PC-9 (cell line): ENCODE results near the gene SH3RF1. TPM values are rescaled to one million over a fixed set of nuclear protein-coding genes. Genes with fewer than 3 reads are reported as not detected.

Experiments
- BruUV-seq: library from RNA; stranded (reverse); fragments of 400-500 nt; replicated peaks from 2 replicates; lab custom pipeline; 2021; lab: Mats Ljungman, UMichigan
- CTCF ChIA-PET: fragments of 300-600 bp; sonication (Branson Sonifier 250); formaldehyde crosslinking; loops from one replicate; lab custom pipeline; 2022; ENCODE audit warnings: antibody characterized with exemption; lab: Charles Lee
- POLR2A ChIA-PET: fragments of 300-600 bp; sonication (Branson Sonifier 250); formaldehyde crosslinking; loops from one replicate; lab custom pipeline; 2022; ENCODE audit warnings: antibody characterized with exemption; ENCODE audit not compliant: unreplicated experiment; lab: Charles Lee
- DNase-seq, 2 experiments: peaks; one replicate each; pipeline versions ENCODE4 v3.0.0 to v3.0.0-alpha.2; 2015 to 2022; ENCODE audit warnings: mixed read lengths in 1 of 2
- H2AFZ ChIP-seq: fragments of 200-600 bp; sonication (generic); 2 replicates; pipeline ENCODE4 v1.8.1; 2017; ENCODE audit warnings: antibody characterized with exemption
- H3F3A ChIP-seq: fragments of 200-600 bp; sonication (generic); 2 replicates; pipeline ENCODE4 v1.8.1; 2017; ENCODE audit warnings: antibody characterized with exemption, mild to moderate bottlenecking, low read depth; ENCODE audit not compliant: insufficient read depth
- H3K27ac ChIP-seq: fragments of 200-600 bp; sonication (generic); 2 replicates; pipeline ENCODE4 v1.6.1; 2016; ENCODE audit warnings: mixed run types
- H3K27me3 ChIP-seq: fragments of 200-600 bp; sonication (generic); 2 replicates; pipeline ENCODE4 v1.6.1; 2016; ENCODE audit warnings: low read depth, mixed run types; ENCODE audit not compliant: insufficient read depth
- H3K36me3 ChIP-seq: fragments of 200-600 bp; sonication (generic); 2 replicates; pipeline ENCODE4 v1.6.1; 2016; ENCODE audit warnings: low read depth, mixed run types
- H3K4me1 ChIP-seq: fragments of 200-600 bp; sonication (generic); replicated peaks from 2 replicates; pipeline ENCODE4 v1.6.1; 2016; ENCODE audit warnings: mixed run types; ENCODE audit not compliant: insufficient read depth
- H3K4me2 ChIP-seq: fragments of 200-600 bp; sonication (generic); 2 replicates; pipeline ENCODE4 v1.6.1; 2017; ENCODE audit warnings: mixed run types
- H3K4me3 ChIP-seq: fragments of 200-600 bp; sonication (generic); 2 replicates; pipeline ENCODE4 v1.6.1; 2016; ENCODE audit warnings: mixed run types
- H3K79me2 ChIP-seq: fragments of 200-600 bp; sonication (generic); 2 replicates; pipeline ENCODE4 v1.6.1; 2017; ENCODE audit warnings: low read depth, mixed run types
- H3K9me2 ChIP-seq: fragments of 200-600 bp; sonication (generic); 2 replicates; pipeline ENCODE4 v1.8.1; 2017; ENCODE audit warnings: mild to moderate bottlenecking; ENCODE audit not compliant: insufficient read depth
- H3K9me3 ChIP-seq: fragments of 200-600 bp; sonication (generic); 2 replicates; pipeline ENCODE4 v1.8.1; 2016; ENCODE audit warnings: low read depth; ENCODE audit not compliant: insufficient read depth
- H4K20me1 ChIP-seq: fragments of 200-600 bp; sonication (generic); 2 replicates; pipeline ENCODE4 v1.8.1; 2017; ENCODE audit not compliant: insufficient read depth
- CTCF ChIP-seq: fragments of 200-600 bp; sonication (generic); conservative IDR thresholded peaks from 2 replicates; pipeline ENCODE4 v1.6.1; 2017; ENCODE audit warnings: mixed run types, antibody characterized with exemption, mild to moderate bottlenecking, moderate library complexity
- EZH2 ChIP-seq: fragments of 200-600 bp; sonication (generic); IDR thresholded peaks from 2 replicates; pipeline ENCODE4 v1.8.0; 2017; ENCODE audit warnings: antibody characterized with exemption, low read depth
- intact Hi-C: fragments of 100-400 bp; cut with micrococcal nuclease; formaldehyde crosslinking; loops from one replicate; pipeline ENCODE4 v1.10.0; 2022; ENCODE audit not compliant: unreplicated experiment
- total RNA-seq: library from RNA; stranded (reverse); gene quantifications from 2 replicates; pipeline ENCODE4 v1.2.3, GENCODE V29; 2021

The SH3RF1 gene
- total RNA-seq, 1 experiment from 2014 or later: 26.4 TPM

- no TSS peak for BruUV-seq
Observed at GRCh38 chr4:169071747-169072146, 199.0 kb downstream of the SH3RF1 start.

GRCh38 chr4:169070895-169071218, 199.9 kb downstream of the SH3RF1 start:
- ChIA-PET CTCF (interaction anchor here (1.2 kb wide), 1 partner anchor 60 kb away, joined by 4 read pairs; the partner anchor contains the start of gene CBR4), POLR2A (interaction anchor here (0.7 to 1.4 kb wide), 2 partner anchors 61 to 182 kb away, joined by 3 to 27 read pairs; partner anchors contain the start of gene CBR4)
- H3K4me1 ChIP-seq: peaks cover 47% of the 10 kb centered on the region
- intact Hi-C loops: loop anchor here (1.0 to 10.0 kb wide), 9 partner anchors 33 to 586 kb away; partner anchors contain the start of genes CBR4 and DDX60L
- peak; percentile 65 to 85 for DNase-seq
- peak overlapping the region; percentile 97 for H3K27ac ChIP-seq
- no peaks in the 10 kb centered on the region for H3K27me3 ChIP-seq
- no TSS peak for BruUV-seq
- H3K36me3 ChIP-seq: no peaks in the 10 kb centered on the region
- no peaks in the 10 kb centered on the region for H3K9me3 ChIP-seq
- H2AFZ ChIP-seq: no peak overlapping the region; the same call in 1 of the 2 replicates
- no peaks in the 10 kb centered on the region for H4K20me1 ChIP-seq
- no peaks in the 10 kb centered on the region for H3K9me2 ChIP-seq
- H3F3A ChIP-seq: peaks cover 31% of the 10 kb centered on the region
- H3K4me3 ChIP-seq: peak overlapping the region; percentile 53; the same call in 1 of the 2 replicates
- TF ChIP-seq EZH2 (no peak), CTCF (no peak)
- no peaks in the 10 kb centered on the region for H3K79me2 ChIP-seq
- peak overlapping the region; percentile 96 for H3K4me2 ChIP-seq

More at GRCh38 chr4:169071747-169072146, 199.0 kb downstream of the SH3RF1 start:
- CTCF ChIA-PET: no interaction called here
- peaks cover 31% of the 10 kb centered on the region for H3F3A ChIP-seq
- H3K4me2 ChIP-seq: peak overlapping the region; percentile 96
- TF ChIP-seq EZH2 (no peak), CTCF (no peak)
- peaks cover 47% of the 10 kb centered on the region for H3K4me1 ChIP-seq
- no peak for DNase-seq
- H3K4me3 ChIP-seq: peak overlapping the region; percentile 53; the same call in 1 of the 2 replicates
- H3K36me3 ChIP-seq: no peaks in the 10 kb centered on the region
- no peaks in the 10 kb centered on the region for H4K20me1 ChIP-seq
- no peaks in the 10 kb centered on the region for H3K79me2 ChIP-seq
- no peaks in the 10 kb centered on the region for H3K9me3 ChIP-seq
- peak overlapping the region; percentile 97 for H3K27ac ChIP-seq
- POLR2A ChIA-PET: no interaction called here
- no peaks in the 10 kb centered on the region for H3K9me2 ChIP-seq
- no peak overlapping the region for H2AFZ ChIP-seq
- intact Hi-C loops: loop anchor here (2.0 to 10.0 kb wide), 2 partner anchors 47 to 587 kb away; partner anchors contain the start of gene DDX60L
- H3K27me3 ChIP-seq: no peaks in the 10 kb centered on the region

GRCh38 chr4:169070071-169070894, 200.5 kb downstream of the SH3RF1 start:
- Histone ChIP-seq H3K27ac (peak overlapping the region; percentile 97), H3F3A (peaks cover 31% of the 10 kb centered on the region), H3K9me2 (no peaks in the 10 kb centered on the region), H3K4me3 (peak overlapping the region; percentile 53; the same call in 1 of the 2 replicates), H4K20me1 (no peaks in the 10 kb centered on the region), H3K36me3 (no peaks in the 10 kb centered on the region), H3K4me2 (peak overlapping the region; percentile 96), H3K79me2 (no peaks in the 10 kb centered on the region), H3K4me1 (peaks cover 47% of the 10 kb centered on the region), H2AFZ (no peak overlapping the region), H3K9me3 (no peaks in the 10 kb centered on the region), H3K27me3 (no peaks in the 10 kb centered on the region)
- no peak for TF ChIP-seq EZH2
- no peak for TF ChIP-seq CTCF
- intact Hi-C loops: loop anchor here (1.0 to 10.0 kb wide), 9 partner anchors 34 to 585 kb away; partner anchors contain the start of genes CBR4 and DDX60L
- DNase-seq: peak; percentile 88 to 99
- CTCF ChIA-PET: interaction anchor here (1.2 kb wide), 1 partner anchor 60 kb away, joined by 4 read pairs; the partner anchor contains the start of gene CBR4
- POLR2A ChIA-PET: interaction anchor here (0.6 to 1.4 kb wide), 5 partner anchors 30 to 657 kb away, joined by 3 to 27 read pairs (median 5); partner anchors contain the start of gene CBR4
- BruUV-seq: TSS peak; percentile 27
